NCI-H526 (cell line): ENCODE measurements around the gene TSSK6.

Source experiments
- DNase-seq, 2 experiments: peaks; one replicate each; lab custom pipeline; 2025; lab: John Stamatoyannopoulos, UW

The TSSK6 gene

GRCh38 chr19:19530889-19531288, 15.5 kb upstream of the TSSK6 start:
- no peak for DNase-seq

- DNase-seq, result no peak
Observed at GRCh38 chr19:19530423-19530804, 15.1 kb upstream of the TSSK6 start.

GRCh38 chr19:19529783-19530422, 14.6 kb upstream of the TSSK6 start:
- DNase-seq, result no peak

GRCh38 chr19:19528721-19529490, 13.6 kb upstream of the TSSK6 start, which contains the start of gene YJEFN3:
Gene YJEFN3 (plus strand): TSS chr19:19528911. CDS start chr19:19528933, 22 bp downstream.
- DNase-seq, result no peak

GRCh38 chr19:19527674-19528625, 12.6 kb upstream of the TSSK6 start:
- no peak for DNase-seq

GRCh38 chr19:19527371-19527656, 12.0 kb upstream of the TSSK6 start:
- DNase-seq, result no peak

- DNase-seq, result no peak
Observed at GRCh38 chr19:19526581-19527370, 11.4 kb upstream of the TSSK6 start.

GRCh38 chr19:19525611-19526380, 10.4 kb upstream of the TSSK6 start:
- DNase-seq, result no peak

- DNase-seq, result peak; percentile 39 to 62
Observed at GRCh38 chr19:19524053-19524452, 8.7 kb upstream of the TSSK6 start.

GRCh38 chr19:19523177-19523576, 7.8 kb upstream of the TSSK6 start:
- no peak for DNase-seq

GRCh38 chr19:19520989-19521388, 5.6 kb upstream of the TSSK6 start:
- DNase-seq, result no peak

- DNase-seq, result no peak
Observed at GRCh38 chr19:19517235-19517619, 1.9 kb upstream of the TSSK6 start.

GRCh38 chr19:19515642-19516519, 533 bp upstream of the TSSK6 start, which contains the start of gene NDUFA13:
Gene NDUFA13 (plus strand): TSS chr19:19516225. CDS start chr19:19516239, 14 bp downstream.
- peak; percentile 84 to 85 for DNase-seq

GRCh38 chr19:19514215-19514657, 1.1 kb downstream of the TSSK6 start:
- DNase-seq, result no peak

GRCh38 chr19:19513682-19514081, 1.7 kb downstream of the TSSK6 start:
- DNase-seq, result no peak

GRCh38 chr19:19510432-19510831, 4.9 kb downstream of the TSSK6 start:
- DNase-seq, result no peak

GRCh38 chr19:19508217-19508616, 7.1 kb downstream of the TSSK6 start:
- DNase-seq, result no peak

- DNase-seq, result no peak
Observed at GRCh38 chr19:19507354-19507753, 8.0 kb downstream of the TSSK6 start.

- no peak for DNase-seq
Observed at GRCh38 chr19:19506592-19506991, 8.8 kb downstream of the TSSK6 start.
